ENCODE measurements around the gene ACP1. TPM values are rescaled to one million over a fixed set of nuclear protein-coding genes. Genes with fewer than 3 reads are reported as not detected.

Gene ACP1
- total and polyA plus RNA-seq, 2 experiments from 2014 or later = 189 to 281 TPM

GRCh38 chr2:309954-310510 lies 45.3 kb downstream of the ACP1 start (continued):
- no peak for TF ChIP-seq ZNF462 (CRISPR knock-in tag; IDR thresholded peaks at IDR 0.05)
- TF ChIP-seq ETS1 (IDR thresholded peaks at IDR 0.05) = no peak

GRCh38 chr2:310994-311393 lies 46.2 kb downstream of the ACP1 start:
- no peaks in the 10 kb centered on the region; the same call in 2 of the 3 replicates for H3K36me3 Mint-ChIP-seq (ENCODE audit: low read depth)
- Histone ChIP-seq H3K9me2 (ENCODE audit: insufficient read depth) (no peaks in the 10 kb centered on the region), H3K27ac (ENCODE audit: low read depth) (no peak overlapping the region), H4K20me1 (replicated peaks; ENCODE audit: insufficient read depth) (no peaks in the 10 kb centered on the region), H2AFZ (no peak overlapping the region), H3F3A (replicated peaks; ENCODE audit: low read depth) (no peaks in the 10 kb centered on the region; the same call in 1 of the 2 replicates), H3K36me3 (ENCODE audit: insufficient read depth) (no peaks in the 10 kb centered on the region), H3K4me2 (no peak overlapping the region), H3K27me3 (ENCODE audit: insufficient read depth) (no peaks in the 10 kb centered on the region), H3K4me3 (no peak overlapping the region), H3K4me1 (ENCODE audit: insufficient read depth) (peaks cover 5% of the 10 kb centered on the region), H3K79me2 (replicated peaks; ENCODE audit: insufficient read depth) (no peaks in the 10 kb centered on the region)
- H3K27ac Mint-ChIP-seq = no peak overlapping the region
- no peak for TF ChIP-seq POLR2AphosphoS5 (IDR thresholded peaks at IDR 0.05; ENCODE audit: low read depth)
- H3K27me3 Mint-ChIP-seq (ENCODE audit: insufficient read depth, low read depth, poor library complexity) = peaks cover 2% of the 10 kb centered on the region
- DNase-seq (ENCODE audit: low spot score) (no peak), ATAC-seq (no peak)
- peaks cover 26% of the 10 kb centered on the region for H3K4me1 Mint-ChIP-seq
- no peak overlapping the region for H3K4me3 Mint-ChIP-seq
- no peaks in the 10 kb centered on the region for H3K9me3 Mint-ChIP-seq

Measured in GM23338 (cell line).